AG09309 (cell line): ENCODE measurements around the gene ABR.

Experiments used
- DNase-seq: peaks from one replicate; pipeline ENCODE4 v3.0.0-alpha.2; 2010; ENCODE audit warnings: low read depth
- H3K4me3 ChIP-seq: 2 replicates; pipeline ENCODE4 v1.5.1; 2011; ENCODE audit warnings: mild to moderate bottlenecking, low read depth, low read length, moderate library complexity; ENCODE audit not compliant: control insufficient read depth
- TF ChIP-seq, protein P1 (sequence below): IDR thresholded peaks from 2 replicates; pipeline ENCODE4 v1.5.1; 2011; ENCODE audit warnings: mild to moderate bottlenecking, low read depth, low read length, inconsistent platforms; ENCODE audit not compliant: insufficient read depth, control insufficient read depth; ENCODE audit errors: missing control alignments

The ABR gene

DNA sequence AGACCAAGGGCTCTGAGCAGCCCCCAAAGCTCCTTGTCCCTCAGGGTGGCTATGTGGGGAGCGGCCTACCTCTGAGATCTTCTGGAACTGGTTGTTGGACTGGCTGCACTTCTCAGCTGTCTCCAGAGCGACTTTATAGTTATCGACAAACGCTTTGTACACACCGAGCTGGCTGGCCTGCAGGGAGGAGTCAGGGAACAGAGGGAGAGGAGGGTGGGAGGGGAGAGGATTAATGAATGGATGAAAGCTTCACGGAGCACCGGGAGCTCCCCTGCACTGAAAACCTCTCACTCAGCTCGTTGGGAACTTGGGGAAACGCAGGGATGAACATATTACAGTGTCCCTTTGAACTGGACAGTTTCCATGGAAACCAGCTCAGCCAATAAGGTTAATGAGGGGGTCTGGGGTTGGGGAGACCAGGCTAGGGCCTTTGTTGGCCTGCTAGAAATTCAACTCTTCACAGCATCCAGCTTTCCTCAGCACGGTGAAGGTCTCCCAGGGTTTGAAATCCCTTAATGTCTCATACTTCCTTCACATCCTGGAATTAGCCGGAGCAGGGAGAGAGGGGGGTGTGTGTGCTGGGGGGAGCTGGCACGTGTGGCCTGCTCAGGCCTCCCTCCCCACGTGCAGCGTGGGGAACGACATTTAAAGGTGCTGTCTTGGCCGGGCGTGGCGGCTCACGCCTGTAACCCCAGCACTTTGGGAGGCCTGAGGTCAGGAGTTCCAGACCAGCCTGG is 96.2 kb downstream of the ABR start:
- TF ChIP-seq, protein P1, sequence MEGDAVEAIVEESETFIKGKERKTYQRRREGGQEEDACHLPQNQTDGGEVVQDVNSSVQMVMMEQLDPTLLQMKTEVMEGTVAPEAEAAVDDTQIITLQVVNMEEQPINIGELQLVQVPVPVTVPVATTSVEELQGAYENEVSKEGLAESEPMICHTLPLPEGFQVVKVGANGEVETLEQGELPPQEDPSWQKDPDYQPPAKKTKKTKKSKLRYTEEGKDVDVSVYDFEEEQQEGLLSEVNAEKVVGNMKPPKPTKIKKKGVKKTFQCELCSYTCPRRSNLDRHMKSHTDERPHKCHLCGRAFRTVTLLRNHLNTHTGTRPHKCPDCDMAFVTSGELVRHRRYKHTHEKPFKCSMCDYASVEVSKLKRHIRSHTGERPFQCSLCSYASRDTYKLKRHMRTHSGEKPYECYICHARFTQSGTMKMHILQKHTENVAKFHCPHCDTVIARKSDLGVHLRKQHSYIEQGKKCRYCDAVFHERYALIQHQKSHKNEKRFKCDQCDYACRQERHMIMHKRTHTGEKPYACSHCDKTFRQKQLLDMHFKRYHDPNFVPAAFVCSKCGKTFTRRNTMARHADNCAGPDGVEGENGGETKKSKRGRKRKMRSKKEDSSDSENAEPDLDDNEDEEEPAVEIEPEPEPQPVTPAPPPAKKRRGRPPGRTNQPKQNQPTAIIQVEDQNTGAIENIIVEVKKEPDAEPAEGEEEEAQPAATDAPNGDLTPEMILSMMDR, result no peak
- H3K4me3 ChIP-seq, result no peak overlapping the region
- DNase-seq, result no peak

GRCh38 chr17:1082579-1082978 is 97.2 kb downstream of the ABR start:
- DNase-seq, result peak; percentile 14
- H3K4me3 ChIP-seq, result no peak overlapping the region
- TF ChIP-seq, protein P1, result no peak

- TF ChIP-seq, protein P1, result no peak
- DNase-seq, result no peak
- no peak overlapping the region for H3K4me3 ChIP-seq
Measured at GRCh38 chr17:1078831-1079561, 100.8 kb downstream of the ABR start.

DNA sequence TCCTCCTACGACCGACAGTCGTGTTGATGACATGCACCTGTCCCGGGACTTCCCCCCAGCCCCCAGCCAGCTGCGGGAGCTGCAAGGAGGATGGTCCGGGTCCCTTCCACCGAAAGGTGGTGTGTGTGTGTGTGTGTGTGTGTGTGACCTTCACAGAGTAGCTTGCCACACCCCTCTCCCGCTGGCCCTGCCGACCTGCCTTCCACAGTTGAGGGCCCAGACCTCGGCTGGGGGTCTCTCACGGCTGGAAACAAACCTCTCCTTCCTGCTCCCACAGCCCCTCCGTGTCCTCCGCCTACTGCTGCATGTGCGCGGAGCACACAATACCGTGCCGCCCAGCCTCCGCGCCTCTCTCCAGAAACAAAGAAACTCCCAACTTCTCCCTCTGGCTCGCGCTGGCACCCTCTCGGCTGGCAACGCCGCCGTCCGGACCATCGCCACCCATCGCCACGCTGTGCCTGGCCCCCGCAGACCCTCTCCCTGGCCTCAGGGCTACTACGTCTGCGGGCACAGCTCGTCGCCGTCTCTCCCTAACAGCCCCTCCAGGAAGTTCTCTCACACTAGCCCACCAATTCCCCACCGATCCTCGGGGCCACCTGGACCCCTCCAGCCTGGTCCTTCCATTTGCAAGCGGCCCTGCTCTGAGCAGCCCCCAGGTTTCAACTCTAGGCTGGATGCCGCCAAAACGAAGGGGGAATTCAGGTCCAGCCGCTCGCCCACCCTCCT is 101.6 kb downstream of the ABR start:
- TF ChIP-seq, protein P1, result no peak
- no peak overlapping the region for H3K4me3 ChIP-seq
- no peak for DNase-seq

DNA sequence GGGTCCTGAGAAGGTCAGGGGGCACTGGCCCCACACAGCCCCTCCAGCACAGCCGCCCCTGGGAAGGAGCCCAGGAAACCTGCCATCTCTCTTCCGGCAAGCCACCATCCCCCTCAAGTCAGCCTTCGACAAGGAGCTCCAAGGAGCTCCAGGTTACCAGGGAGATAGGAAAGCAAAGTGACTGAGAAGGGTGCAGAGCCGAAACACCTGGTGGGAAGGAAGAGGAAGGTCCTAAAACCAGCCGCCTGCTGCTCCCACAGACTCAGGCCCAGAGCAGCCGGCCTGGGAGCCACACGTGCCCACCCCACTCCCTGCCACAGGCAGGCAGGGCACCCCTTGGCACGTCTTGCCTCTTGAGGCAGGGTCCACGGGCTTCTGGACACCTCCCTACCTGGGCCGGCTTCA is 102.2 kb downstream of the ABR start:
- TF ChIP-seq, protein P1, result no peak
- no peak for DNase-seq
- H3K4me3 ChIP-seq, result no peak overlapping the region

DNA sequence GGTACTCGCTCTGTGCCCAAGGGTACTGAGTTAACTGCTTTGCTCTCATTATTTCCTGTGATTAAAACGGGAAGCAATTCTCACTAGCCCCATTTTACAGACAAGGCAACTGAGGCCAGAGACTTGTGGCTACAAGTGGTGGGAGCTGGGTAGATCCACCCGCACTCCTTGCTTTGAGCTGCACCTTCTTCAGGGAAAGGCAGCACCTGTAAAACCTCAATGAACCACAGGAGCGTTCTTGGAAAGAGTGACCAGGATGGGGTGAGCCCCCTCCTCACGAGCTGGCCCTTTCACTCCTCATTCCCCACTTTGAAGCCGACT is 102.8 kb downstream of the ABR start:
- TF ChIP-seq, protein P1, result no peak
- DNase-seq, result no peak

More for the DNA sequence above, 102.8 kb downstream of the ABR start:
- H3K4me3 ChIP-seq, result no peak overlapping the region
